Uterus (tissue), 4 donors: ENCODE results near the gene NT5E. TPM values are rescaled to one million over a fixed set of nuclear protein-coding genes. Genes with fewer than 3 reads are reported as not detected.

Experiments used
- DNase-seq, 2 donors: peaks; one replicate each; pipeline ENCODE4 v3.0.0-alpha.2; 2019 to 2020
- H3K27ac ChIP-seq, 2 donors: fragments of 200-600 bp; sonication (generic); 1 replicate in 1 of 2; 2 replicates in 1 of 2; pipeline ENCODE4 v1.5.1; 2016 to 2018
- H3K27me3 ChIP-seq, 2 donors: fragments of 200-600 bp; sonication (generic); one replicate each; pipeline ENCODE4 v1.5.1; 2018 to 2019; ENCODE audit warnings: control low read depth in 1 of 2
- H3K36me3 ChIP-seq, 2 donors: fragments of 200-600 bp; sonication (generic); one replicate each; pipeline ENCODE4 v1.5.1; 2019; ENCODE audit warnings: control low read depth in 1 of 2
- H3K4me1 ChIP-seq, 2 donors: fragments of 200-600 bp; sonication (generic); one replicate each; pipeline ENCODE4 v1.5.1; 2018 to 2019; ENCODE audit warnings: control low read depth in 1 of 2
- H3K4me3 ChIP-seq, 2 donors: fragments of 200-600 bp; sonication (generic); 1 replicate in 1 of 2; 2 replicates in 1 of 2; pipeline ENCODE4 v1.5.1; 2018 to 2019; ENCODE audit warnings: mild to moderate bottlenecking in 1 of 2
- H3K9me3 ChIP-seq, 2 donors: fragments of 200-600 bp; sonication (generic); one replicate each; pipeline ENCODE4 v1.5.1; 2019; ENCODE audit warnings: control low read depth in 1 of 2
- POLR2A ChIP-seq, 2 donors: fragments of 450-650 bp; IDR thresholded peaks; one replicate each; pipeline ENCODE4 v1.6.1; 2016; ENCODE audit warnings: antibody characterized with exemption in 2 of 2, mild to moderate bottlenecking in 1 of 2, moderate library complexity in 1 of 2
- intact Hi-C: fragments of 100-400 bp; cut with DNase I; formaldehyde crosslinking; loops from one replicate; pipeline ENCODE4 v1.15.1; 2023; ENCODE audit warnings: low total_unique reads
- total RNA-seq, 4 donors: library from RNA; depleted of rRNA in 3 of 4; stranded (reverse); fragments of >200 nt in 3 of 4; gene quantifications; one replicate each; pipeline versions ENCODE4 v1.1.0 to v1.2.4, GENCODE V29; 2014 to 2023
- TF ChIP-seq, protein P1 (sequence below), 4 experiments: fragments of 200-600 bp in 2 of 4; fragments of 450-650 bp in 2 of 4; sonication (generic) in 2 of 4; IDR thresholded peaks; one replicate each; pipeline ENCODE4 v1.5.1; 2016 to 2019; ENCODE audit warnings: antibody characterized with exemption in 4 of 4, mild to moderate bottlenecking in 2 of 4, moderate library complexity in 1 of 4
- donor health status: DM: yes; HTN: yes; CAD: no.

The NT5E gene
- total RNA-seq: 100 to 1,000 TPM in 1 of 4 donors, 10 to 100 TPM in 3; 23.5 to 136 (median 65.4) TPM

DNA sequence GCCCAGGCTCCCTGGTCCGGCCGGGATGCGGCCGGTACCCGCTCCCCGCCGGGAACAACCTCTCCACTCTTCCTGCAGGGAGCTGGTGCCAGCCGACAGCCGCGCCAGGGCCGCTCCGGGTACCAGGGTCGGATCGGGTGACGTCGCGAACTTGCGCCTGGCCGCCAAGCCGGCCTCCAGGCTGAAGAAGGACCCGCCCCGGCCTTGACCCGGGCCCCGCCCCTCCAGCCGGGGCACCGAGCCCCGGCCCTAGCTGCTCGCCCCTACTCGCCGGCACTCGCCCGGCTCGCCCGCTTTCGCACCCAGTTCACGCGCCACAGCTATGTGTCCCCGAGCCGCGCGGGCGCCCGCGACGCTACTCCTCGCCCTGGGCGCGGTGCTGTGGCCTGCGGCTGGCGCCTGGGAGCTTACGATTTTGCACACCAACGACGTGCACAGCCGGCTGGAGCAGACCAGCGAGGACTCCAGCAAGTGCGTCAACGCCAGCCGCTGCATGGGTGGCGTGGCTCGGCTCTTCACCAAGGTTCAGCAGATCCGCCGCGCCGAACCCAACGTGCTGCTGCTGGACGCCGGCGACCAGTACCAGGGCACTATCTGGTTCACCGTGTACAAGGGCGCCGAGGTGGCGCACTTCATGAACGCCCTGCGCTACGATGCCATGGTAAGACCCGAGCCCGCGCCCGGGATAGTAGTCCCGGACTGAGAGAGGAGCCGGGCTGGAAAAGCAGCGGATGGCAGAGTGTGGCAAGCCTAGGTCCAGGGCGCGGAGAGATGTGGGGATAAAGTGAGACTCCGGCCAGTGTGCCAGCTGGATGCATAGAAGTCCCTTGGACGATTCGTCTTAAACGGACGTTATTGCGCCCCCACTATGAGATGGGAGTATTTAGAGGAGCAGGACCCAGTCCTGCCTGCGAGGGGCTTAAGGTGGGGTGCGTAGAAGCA lies at the start of gene NT5E:
NT5E (plus strand) TSS at position 266 of the 942 bp plus-strand sequence; CDS start at position 323, 57 bp downstream.
- peak; percentile 74 to 83 for DNase-seq
- Histone ChIP-seq H3K4me3 (peak within 1 kb of the TSS; percentile 68 to 69), H3K9me3 (no peaks in the 10 kb centered on the region), H3K27me3 (no peaks in the 10 kb centered on the region), H3K27ac (peak within 1 kb of the TSS; percentile 95 to 97), H3K4me1 (peaks cover 0 to 5% of the 10 kb centered on the region in 2 donors), H3K36me3 (no peaks in the 10 kb centered on the region)
- intact Hi-C loops: no loop called here
- TF ChIP-seq, protein P1, sequence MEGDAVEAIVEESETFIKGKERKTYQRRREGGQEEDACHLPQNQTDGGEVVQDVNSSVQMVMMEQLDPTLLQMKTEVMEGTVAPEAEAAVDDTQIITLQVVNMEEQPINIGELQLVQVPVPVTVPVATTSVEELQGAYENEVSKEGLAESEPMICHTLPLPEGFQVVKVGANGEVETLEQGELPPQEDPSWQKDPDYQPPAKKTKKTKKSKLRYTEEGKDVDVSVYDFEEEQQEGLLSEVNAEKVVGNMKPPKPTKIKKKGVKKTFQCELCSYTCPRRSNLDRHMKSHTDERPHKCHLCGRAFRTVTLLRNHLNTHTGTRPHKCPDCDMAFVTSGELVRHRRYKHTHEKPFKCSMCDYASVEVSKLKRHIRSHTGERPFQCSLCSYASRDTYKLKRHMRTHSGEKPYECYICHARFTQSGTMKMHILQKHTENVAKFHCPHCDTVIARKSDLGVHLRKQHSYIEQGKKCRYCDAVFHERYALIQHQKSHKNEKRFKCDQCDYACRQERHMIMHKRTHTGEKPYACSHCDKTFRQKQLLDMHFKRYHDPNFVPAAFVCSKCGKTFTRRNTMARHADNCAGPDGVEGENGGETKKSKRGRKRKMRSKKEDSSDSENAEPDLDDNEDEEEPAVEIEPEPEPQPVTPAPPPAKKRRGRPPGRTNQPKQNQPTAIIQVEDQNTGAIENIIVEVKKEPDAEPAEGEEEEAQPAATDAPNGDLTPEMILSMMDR (IDR thresholded peaks at IDR 0.05): peak in 2 of 4 experiments; percentile 3 to 9
- peak; percentile 54 to 73 for TF ChIP-seq POLR2A (IDR thresholded peaks at IDR 0.05)

DNA sequence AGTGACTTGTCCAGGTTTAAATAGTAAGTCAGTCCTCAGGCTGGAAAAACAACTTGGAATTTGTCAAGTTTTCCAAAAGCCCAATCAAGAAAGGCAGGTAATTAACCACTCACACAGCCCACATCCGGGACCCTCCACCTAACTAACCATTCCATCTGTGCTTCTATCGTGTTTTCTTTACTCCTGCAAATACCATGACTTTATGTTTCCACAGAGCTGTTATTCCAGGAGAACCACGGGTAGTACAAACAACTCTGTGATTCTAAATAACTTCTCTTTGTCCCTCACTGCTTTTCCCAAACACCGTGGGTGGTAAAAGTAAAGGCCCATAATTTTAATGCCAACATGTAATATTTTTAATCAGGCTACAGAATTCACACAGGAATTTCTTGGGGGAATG lies 49.6 kb upstream of the NT5E start:
- no peak overlapping the region for H3K4me3 ChIP-seq
- TF ChIP-seq POLR2A (IDR thresholded peaks at IDR 0.05): no peak
- TF ChIP-seq, protein P1 (IDR thresholded peaks at IDR 0.05): no peak
- no peaks in the 10 kb centered on the region for H3K4me1 ChIP-seq
- intact Hi-C loops: no loop called here
- DNase-seq: no peak
- no peaks in the 10 kb centered on the region for H3K27me3 ChIP-seq
- no peaks in the 10 kb centered on the region for H3K9me3 ChIP-seq
- H3K27ac ChIP-seq: no peak overlapping the region
- H3K36me3 ChIP-seq: no peaks in the 10 kb centered on the region

DNA sequence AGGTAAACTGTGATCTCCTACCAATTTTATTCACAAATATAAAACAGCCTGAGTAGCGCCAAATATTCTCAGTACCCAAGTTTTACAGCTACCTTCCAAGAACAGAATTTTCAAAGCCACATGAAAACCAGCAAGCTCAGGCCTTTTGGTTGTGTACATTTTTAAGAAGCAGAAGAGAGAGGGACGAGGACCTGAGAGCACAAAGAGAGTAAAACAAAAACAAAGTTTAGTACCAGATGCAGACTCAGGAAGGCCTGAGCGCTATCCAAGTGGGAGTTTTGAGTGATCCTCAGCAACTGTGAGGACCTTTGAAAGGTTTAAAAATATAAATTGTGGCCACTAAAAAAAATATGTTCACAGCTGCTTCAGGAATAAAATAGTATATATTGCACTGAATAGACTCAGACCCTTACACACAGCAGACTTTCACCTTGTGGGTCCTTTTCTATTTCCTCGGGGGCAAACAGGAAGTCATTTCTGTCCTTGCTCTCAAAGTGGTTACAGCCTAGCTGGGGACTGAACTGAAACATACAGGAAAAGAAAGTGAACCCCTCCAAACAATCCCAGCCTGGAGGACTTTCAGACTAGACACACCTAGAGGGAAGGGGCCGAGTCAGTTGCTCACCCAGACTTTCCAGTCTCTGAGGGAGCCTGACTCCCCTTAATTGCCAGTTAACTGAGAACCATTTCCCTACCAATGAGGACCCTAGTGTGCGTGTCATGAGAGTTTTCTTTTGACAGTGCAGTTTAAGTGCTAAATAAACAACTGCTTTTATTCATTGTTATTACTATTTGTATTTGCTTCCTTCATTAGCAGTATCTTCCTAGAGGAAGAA lies 48.5 kb upstream of the NT5E start:
- Histone ChIP-seq H3K27me3 (no peaks in the 10 kb centered on the region), H3K4me1 (no peaks in the 10 kb centered on the region), H3K9me3 (no peaks in the 10 kb centered on the region), H3K4me3 (no peak overlapping the region), H3K36me3 (no peaks in the 10 kb centered on the region), H3K27ac (no peak overlapping the region)
- DNase-seq: no peak
- no peak for TF ChIP-seq POLR2A (IDR thresholded peaks at IDR 0.05)
- TF ChIP-seq, protein P1 (IDR thresholded peaks at IDR 0.05): no peak
- intact Hi-C loops: no loop called here

DNA sequence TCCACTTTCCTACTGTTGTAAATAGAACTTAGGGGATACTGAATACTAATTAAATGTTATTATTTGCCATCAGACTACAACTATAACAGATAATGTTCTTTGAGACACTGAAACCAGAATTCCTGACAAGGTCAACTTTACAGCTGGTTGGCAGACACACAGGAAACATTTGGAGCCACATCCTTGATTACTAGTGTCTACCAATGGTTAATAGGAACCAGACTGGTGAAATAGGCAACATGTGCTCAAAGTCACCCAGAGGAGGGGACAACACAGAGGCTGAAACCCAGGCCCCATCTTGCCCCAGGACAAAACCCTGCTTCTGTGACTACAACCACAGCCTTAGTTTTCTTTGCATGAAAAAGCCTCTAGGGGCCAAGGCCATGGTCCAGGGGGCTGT lies 47.8 kb upstream of the NT5E start:
- no peak overlapping the region for H3K27ac ChIP-seq
- no peak overlapping the region for H3K4me3 ChIP-seq
- no peaks in the 10 kb centered on the region for H3K9me3 ChIP-seq
- no peaks in the 10 kb centered on the region for H3K27me3 ChIP-seq
- TF ChIP-seq, protein P1 (IDR thresholded peaks at IDR 0.05): no peak
- TF ChIP-seq POLR2A (IDR thresholded peaks at IDR 0.05): no peak
- DNase-seq: no peak
- intact Hi-C loops: no loop called here
- H3K36me3 ChIP-seq: no peaks in the 10 kb centered on the region
- H3K4me1 ChIP-seq: no peaks in the 10 kb centered on the region
